SKM-1 (cell line): ENCODE measurements around the gene JAML.

Experiments used
- DNase-seq: peaks from one replicate; lab custom pipeline; 2025; ENCODE audit not compliant: unreplicated experiment; lab: John Stamatoyannopoulos, UW

The JAML gene

DNA sequence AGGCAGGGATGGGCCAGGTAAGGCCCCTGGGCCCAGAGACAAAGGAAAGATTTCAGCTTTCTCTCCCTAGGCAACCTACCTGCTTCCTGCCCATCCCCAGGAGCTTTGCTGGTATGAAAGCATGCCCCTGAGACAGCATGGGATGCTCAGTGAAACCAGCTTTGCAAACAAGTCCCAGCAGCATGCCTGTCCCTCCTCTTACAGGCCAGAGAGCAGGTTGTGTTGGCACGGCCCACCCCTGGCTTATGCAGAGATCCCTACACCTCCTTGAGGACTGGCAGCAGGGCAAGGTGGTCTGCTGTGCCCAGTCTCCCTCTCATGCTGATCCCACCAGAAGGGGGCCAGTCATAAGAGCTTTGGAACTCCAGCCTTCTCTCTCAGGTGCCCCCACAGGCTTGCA, 75.3 kb downstream of the JAML start:
- no peak for DNase-seq

DNA sequence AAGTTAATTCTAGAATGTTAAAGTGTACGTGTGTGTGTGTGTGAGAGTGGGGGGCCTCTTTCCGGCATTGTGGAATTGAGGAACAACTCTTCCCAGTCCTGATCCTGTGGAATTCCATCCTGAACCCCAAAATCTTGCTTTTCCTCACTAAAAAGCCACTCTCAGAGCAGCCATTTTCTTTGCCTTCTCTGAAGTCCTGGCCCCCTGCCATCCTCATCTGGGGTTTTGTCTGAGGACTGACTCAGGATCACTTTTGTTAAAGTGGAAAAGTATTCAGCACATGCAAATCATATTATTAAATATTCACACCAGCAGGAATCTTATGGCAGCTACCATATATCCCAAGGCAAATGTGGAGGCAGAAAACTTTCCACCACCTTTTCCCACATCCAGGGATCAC, 76.0 kb downstream of the JAML start:
- DNase-seq, result no peak

DNA sequence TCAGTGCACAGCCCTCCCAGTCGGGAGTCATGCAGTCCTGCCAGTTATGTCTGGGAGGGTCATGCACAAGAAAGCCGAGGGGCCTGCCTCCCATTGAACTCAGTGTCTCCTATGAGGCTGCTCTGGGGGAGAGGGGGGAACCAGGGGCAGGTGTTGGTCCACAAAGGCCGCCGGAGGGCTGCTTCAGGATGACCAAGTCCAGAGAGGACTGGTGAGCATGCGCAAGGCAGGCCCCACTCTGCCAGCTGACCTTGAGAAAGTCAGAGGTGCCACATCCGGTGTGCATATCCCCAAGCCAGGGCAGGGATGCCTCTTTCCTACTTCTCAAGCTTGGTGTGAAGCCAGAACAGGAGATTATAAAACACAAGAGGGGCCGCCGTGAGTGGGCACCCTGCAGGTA, 76.6 kb downstream of the JAML start:
- DNase-seq, result no peak

DNA sequence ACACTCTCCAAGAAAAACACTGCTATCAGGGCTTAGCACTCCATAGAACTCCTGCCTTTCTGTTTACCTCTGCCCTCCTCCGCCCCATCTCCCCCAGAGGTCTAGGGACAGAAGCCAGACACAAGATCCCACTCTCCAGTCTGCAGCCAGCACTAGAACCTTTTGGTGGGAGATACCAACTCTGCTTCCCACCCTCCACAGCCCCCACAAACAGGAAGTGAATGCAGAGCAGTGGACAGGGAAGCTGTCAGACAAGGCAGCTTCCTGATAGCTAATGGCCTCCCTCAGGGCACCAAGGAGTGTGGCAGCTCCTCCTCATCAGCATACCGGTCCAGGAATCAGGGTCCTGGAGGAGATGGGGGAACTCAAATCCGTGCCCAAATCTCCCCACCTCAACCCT, 77.3 kb downstream of the JAML start:
- DNase-seq, result no peak

DNA sequence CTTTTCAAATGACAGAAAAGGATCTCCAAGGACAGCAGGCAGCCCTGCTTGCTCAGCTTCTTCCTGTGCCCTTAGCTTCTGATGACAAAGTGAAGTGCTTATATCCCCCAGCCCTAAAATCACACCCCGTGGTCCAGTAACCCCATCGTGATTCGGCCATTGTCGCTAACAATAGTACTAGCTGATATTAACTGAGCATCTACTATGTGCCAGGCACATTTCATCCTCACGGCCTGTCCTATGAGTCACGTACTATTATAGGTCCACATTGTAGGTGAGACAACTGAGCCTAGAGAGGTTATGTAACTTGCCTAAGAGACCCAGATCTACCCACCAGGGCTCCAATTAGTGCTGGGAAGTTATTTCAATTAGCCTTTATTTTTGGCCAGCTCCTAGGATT, 78.3 kb downstream of the JAML start:
- no peak for DNase-seq

DNA sequence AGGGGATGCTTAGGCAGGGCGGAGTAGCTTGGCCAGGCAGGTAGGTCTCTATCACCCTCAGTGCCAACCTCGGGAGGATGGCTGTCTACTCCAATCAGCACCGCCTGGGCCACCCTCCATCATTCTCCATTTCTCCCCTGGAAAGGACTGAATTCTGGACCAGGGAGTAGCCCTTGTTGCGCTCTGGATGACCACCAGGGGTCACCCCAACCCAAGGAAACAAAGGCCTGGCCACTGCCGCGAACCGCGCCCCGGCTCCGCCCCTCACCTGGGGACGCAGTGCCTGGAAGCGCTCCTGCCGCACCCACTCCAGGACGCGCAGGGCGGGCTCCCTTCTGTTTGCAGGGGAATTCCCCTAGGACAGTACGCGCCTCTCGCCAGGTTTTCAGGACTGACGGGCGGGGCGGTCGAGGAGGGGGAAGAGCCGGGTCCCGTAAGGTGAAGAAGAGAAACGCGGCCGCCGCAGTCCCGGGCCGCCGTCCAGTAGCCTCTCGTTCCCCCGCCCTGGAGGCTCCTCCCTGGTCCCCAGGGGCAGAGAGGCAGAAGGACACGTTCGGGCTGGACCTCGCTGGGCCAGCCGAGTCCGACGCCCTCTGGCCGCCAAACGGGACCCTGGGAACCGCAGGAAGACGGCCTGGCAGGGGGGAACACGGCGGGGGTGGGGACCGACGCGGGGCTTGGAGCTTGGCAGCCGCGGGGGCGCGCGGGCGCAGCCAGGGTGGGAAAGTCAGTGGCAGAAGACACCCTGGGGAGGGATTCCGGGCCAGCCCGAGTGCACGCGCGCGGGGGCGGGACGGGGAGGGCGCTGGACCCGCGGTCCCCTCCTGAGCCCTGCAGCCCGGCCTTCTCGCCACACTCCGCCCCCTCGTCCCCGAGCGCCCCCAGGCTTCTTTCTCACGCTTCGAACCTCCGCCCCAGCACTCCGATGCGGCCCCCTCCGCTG, 79.3 kb downstream of the JAML start:
- DNase-seq, result peak; percentile 59

DNA sequence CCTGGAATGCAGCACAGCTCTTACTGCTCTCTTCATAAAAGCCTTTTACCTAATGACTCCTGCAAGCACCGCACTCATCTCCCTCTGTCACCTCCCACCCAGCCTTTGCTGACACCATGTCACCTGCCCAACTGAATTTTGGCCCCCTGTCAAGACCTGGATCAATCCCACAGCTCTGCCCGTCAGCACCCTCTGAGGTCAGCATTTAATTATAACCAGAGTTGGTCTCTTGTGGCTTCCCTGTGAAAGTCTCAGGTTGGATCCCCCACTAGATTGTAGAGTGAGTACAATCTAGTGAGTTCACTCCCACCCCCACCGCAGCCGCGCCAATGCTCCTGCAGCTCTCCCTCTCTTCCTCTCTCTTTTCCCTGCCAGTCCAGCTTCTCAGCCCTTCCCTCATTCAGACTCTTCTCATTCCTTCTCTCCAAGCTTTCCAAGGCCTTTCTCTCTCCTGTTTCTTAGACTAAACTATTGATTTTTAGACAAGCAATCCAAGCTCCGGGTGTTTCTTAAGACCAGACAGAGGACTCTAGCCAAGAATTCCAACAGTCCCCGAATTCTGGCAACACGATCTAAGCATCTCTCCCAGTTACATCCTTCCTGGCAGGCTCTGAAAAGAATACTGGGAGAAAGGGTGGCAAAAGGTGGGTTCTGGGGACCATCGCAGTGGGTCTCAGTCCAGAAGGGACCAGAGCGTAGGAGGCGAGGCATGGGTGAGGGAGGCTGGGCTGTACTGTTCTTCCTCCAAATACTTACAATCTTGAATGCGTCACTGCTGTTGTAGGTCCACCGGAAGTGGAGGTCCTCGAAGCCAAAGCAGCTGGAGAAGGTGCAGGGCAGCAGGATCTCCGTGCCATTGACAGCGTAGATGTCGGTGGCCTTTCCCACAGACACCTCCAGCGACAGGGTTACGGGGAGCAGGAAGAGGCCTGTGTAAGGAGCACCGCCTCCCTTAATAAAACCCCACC, 80.2 kb downstream of the JAML start:
- no peak for DNase-seq
